HepG2 (cell line): ENCODE measurements around the gene NDOR1. TPM values are rescaled to one million over a fixed set of nuclear protein-coding genes. Genes with fewer than 3 reads are reported as not detected.
A peak's percentile ranks its signal among the peaks of the same experiment; 100 is the strongest.

Source experiments
- ATF3 ChIP-seq: sonication (generic); formaldehyde crosslinking; IDR thresholded peaks from 2 replicates; pipeline ENCODE4 v1.4.0; 2020; ENCODE audit warnings: missing genetic modification reagents
- DPF2 ChIP-seq: sonication (generic); formaldehyde crosslinking; IDR thresholded peaks from 2 replicates; pipeline ENCODE4 v1.4.0; 2020; ENCODE audit warnings: mild to moderate bottlenecking, low read depth, missing genetic modification reagents, borderline replicate concordance
- ELF1 ChIP-seq: sonication (generic); formaldehyde crosslinking; IDR thresholded peaks from 2 replicates; pipeline ENCODE4 v1.4.0; 2020; ENCODE audit warnings: missing genetic modification reagents
- FOXA1 ChIP-seq, 2 experiments: fragments of 450-650 bp in 1 of 2; sonication (generic) in 1 of 2; formaldehyde crosslinking in 1 of 2; IDR thresholded peaks; 2 replicates each; pipeline versions ENCODE4 v1.4.0 to v1.6.1; 2016 to 2020; ENCODE audit warnings: missing genetic modification reagents in 1 of 2
- FOXC1 ChIP-seq: sonication (generic); formaldehyde crosslinking; IDR thresholded peaks from 2 replicates; pipeline ENCODE4 v1.8.0; 2022; ENCODE audit warnings: mild to moderate bottlenecking, missing genetic modification reagents, borderline replicate concordance
- GATAD1 ChIP-seq: IDR thresholded peaks from 2 replicates; pipeline ENCODE4 v1.6.1; 2016; ENCODE audit warnings: missing genetic modification reagents, missing compliant biosample characterization
- HIVEP1 ChIP-seq: sonication (generic); formaldehyde crosslinking; IDR thresholded peaks from 2 replicates; pipeline ENCODE4 v1.4.0; 2020; ENCODE audit warnings: mild to moderate bottlenecking, missing genetic modification reagents
- IKZF4 ChIP-seq: sonication (generic); formaldehyde crosslinking; IDR thresholded peaks from 2 replicates; pipeline ENCODE4 v1.5.1; 2020; ENCODE audit warnings: borderline replicate concordance, mild to moderate bottlenecking, low read depth, missing genetic modification reagents; ENCODE audit errors: not compliant biosample characterization
- JUN ChIP-seq: sonication (generic); formaldehyde crosslinking; IDR thresholded peaks from 2 replicates; pipeline ENCODE4 v1.4.0; 2020; ENCODE audit warnings: mild to moderate bottlenecking, missing genetic modification reagents
- MEIS1 ChIP-seq: sonication (generic); formaldehyde crosslinking; IDR thresholded peaks from 2 replicates; pipeline ENCODE4 v1.9.0; 2021; ENCODE audit warnings: mild to moderate bottlenecking, missing genetic modification reagents, moderate library complexity, borderline replicate concordance
- NR0B2 ChIP-seq: sonication (generic); formaldehyde crosslinking; IDR thresholded peaks from 2 replicates; pipeline ENCODE4 v1.4.0; 2020; ENCODE audit warnings: mild to moderate bottlenecking, missing genetic modification reagents
- TAF15 ChIP-seq: fragments of 200-400 bp; formaldehyde crosslinking; IDR thresholded peaks from one replicate; pipeline ENCODE4 v1.6.1; 2018; ENCODE audit warnings: mild to moderate bottlenecking, low read depth, low read length; ENCODE audit not compliant: poor library complexity, severe bottlenecking
- THYN1 ChIP-seq: sonication (generic); formaldehyde crosslinking; IDR thresholded peaks from 2 replicates; pipeline ENCODE4 v1.8.1; 2023; ENCODE audit warnings: low read depth, mild to moderate bottlenecking, moderate library complexity, missing genetic modification reagents, borderline replicate concordance
- ZNF10 ChIP-seq: sonication (generic); formaldehyde crosslinking; IDR thresholded peaks from 2 replicates; pipeline ENCODE4 v1.4.0; 2020; ENCODE audit warnings: mild to moderate bottlenecking, low read depth, missing genetic modification reagents, borderline replicate concordance
- ZNF12 ChIP-seq: sonication (generic); formaldehyde crosslinking; IDR thresholded peaks from 2 replicates; pipeline ENCODE4 v1.5.0; 2020; ENCODE audit warnings: missing genetic modification reagents
- ZNF44 ChIP-seq: sonication (generic); formaldehyde crosslinking; IDR thresholded peaks from 2 replicates; pipeline ENCODE4 v1.5.1; 2020; ENCODE audit warnings: mild to moderate bottlenecking, missing genetic modification reagents
- ZNF446 ChIP-seq: sonication (generic); formaldehyde crosslinking; IDR thresholded peaks from 2 replicates; pipeline ENCODE4 v1.5.0; 2020; ENCODE audit warnings: mild to moderate bottlenecking, missing genetic modification reagents
- ZNF546 ChIP-seq: sonication (generic); formaldehyde crosslinking; conservative IDR thresholded peaks from 2 replicates; pipeline ENCODE4 v1.8.1; 2023; ENCODE audit warnings: mild to moderate bottlenecking, missing genetic modification reagents
- ZNF646 ChIP-seq: sonication (generic); formaldehyde crosslinking; IDR thresholded peaks from 2 replicates; pipeline ENCODE4 v1.9.0; 2021; ENCODE audit warnings: mild to moderate bottlenecking, missing genetic modification reagents
- ZNF749 ChIP-seq: sonication (generic); formaldehyde crosslinking; IDR thresholded peaks from 2 replicates; pipeline ENCODE4 v1.8.0; 2022; ENCODE audit warnings: mild to moderate bottlenecking, missing genetic modification reagents, moderate library complexity, borderline replicate concordance
- ZNF878 ChIP-seq: sonication (generic); formaldehyde crosslinking; IDR thresholded peaks from 2 replicates; pipeline ENCODE4 v1.8.1; 2023; ENCODE audit warnings: mild to moderate bottlenecking, missing genetic modification reagents, moderate library complexity
- ZSCAN12 ChIP-seq: sonication (generic); formaldehyde crosslinking; IDR thresholded peaks from 2 replicates; pipeline ENCODE4 v1.9.0; 2021; ENCODE audit warnings: mild to moderate bottlenecking, missing genetic modification reagents
- polyA plus RNA-seq, 8 experiments: library from polyadenylated mRNA; depleted of rRNA in 3 of 8; stranded (reverse) in 7 of 8; unstranded in 1 of 8; fragments of >200 nt; fragmentation: Illumina TruSeq in 4 of 8; extraction: Trizol in 4 of 8; gene quantifications; 2 replicates each; pipeline versions ENCODE4 v1.2.1 to v1.2.3, GENCODE V29; 2011 to 2016; ENCODE audit warnings: low read depth in 4 of 8, missing spikeins in 1 of 8, mixed read lengths in 1 of 8; ENCODE audit not compliant: insufficient read depth in 1 of 8
- total RNA-seq, 5 experiments: library from RNA; depleted of rRNA; stranded (reverse); fragments of >200 nt; fragmentation: Illumina TruSeq; extraction: Trizol; gene quantifications; 2 replicates each; pipeline ENCODE4 v1.2.3, GENCODE V29; 2016; ENCODE audit warnings: low read depth in 1 of 5

Gene NDOR1
- total and polyA plus RNA-seq, 2 of the 13 experiments (the other 11 are each of a cell fraction or from before 2014, with no cell fraction given) = 3.6 to 8.7 TPM

- TF ChIP-seq TAF15 = no peak
- no peak for TF ChIP-seq ZNF878 (CRISPR knock-in tag)
- TF ChIP-seq ZNF446 = no peak
- no peak for TF ChIP-seq MEIS1 (CRISPR knock-in tag)
- no peak for TF ChIP-seq ZNF12
- TF ChIP-seq HIVEP1 (CRISPR knock-in tag) = no peak
- peak; percentile 76; the same call in 1 of the 2 replicates for TF ChIP-seq ZNF44 (CRISPR knock-in tag)
- no peak; the same call in 1 of the 2 replicates for TF ChIP-seq ZNF749 (CRISPR knock-in tag)
- peak; percentile 80 for TF ChIP-seq ELF1 (CRISPR knock-in tag)
- TF ChIP-seq JUN = peak; percentile 71; the same call in 1 of the 2 replicates
- TF ChIP-seq ZNF10 = no peak
- no peak; the same call in 1 of the 2 replicates for TF ChIP-seq ZNF546 (CRISPR knock-in tag)
- peak; percentile 65 for TF ChIP-seq IKZF4 (CRISPR knock-in tag)
- TF ChIP-seq NR0B2 = peak; percentile 67; the same call in 1 of the 2 replicates
- no peak for TF ChIP-seq FOXA1 (IDR thresholded peaks at IDR 0.05)
- TF ChIP-seq FOXA1 (CRISPR knock-in tag; IDR thresholded peaks at IDR 0.05) = peak; percentile 77
- TF ChIP-seq ZSCAN12 = no peak
- peak; percentile 65; the same call in 1 of the 2 replicates for TF ChIP-seq ATF3 (CRISPR knock-in tag)
- TF ChIP-seq FOXC1 (CRISPR knock-in tag) = peak; percentile 92
- TF ChIP-seq GATAD1 (CRISPR knock-in tag) = peak; percentile 100
- no peak for TF ChIP-seq DPF2
- no peak for TF ChIP-seq ZNF646 (CRISPR knock-in tag)
- no peak for TF ChIP-seq THYN1 (CRISPR knock-in tag)
Measured at GRCh38 chr9:137188490-137189296, 16.8 kb upstream of the NDOR1 start, which contains the start of the genes ANAPC2 and SSNA1 (continued).
